Mesendoderm (in vitro differentiated cells): Measurements from ENCODE around the gene PARM1.

Experiments used
- DNase-seq: peaks from one replicate; pipeline ENCODE4 v3.0.0; 2013
- H2AK5ac ChIP-seq: 2 replicates; pipeline ENCODE4 v1.6.1; 2013; ENCODE audit warnings: low read length, inconsistent platforms
- H2BK120ac ChIP-seq: 2 replicates; pipeline ENCODE4 v1.6.1; 2013; ENCODE audit warnings: low read depth, mild to moderate bottlenecking, low read length, moderate library complexity, mixed read lengths
- H2BK15ac ChIP-seq: replicated peaks from 2 replicates; pipeline ENCODE4 v1.6.1; 2013; ENCODE audit warnings: low read depth, mild to moderate bottlenecking, moderate library complexity
- H2BK5ac ChIP-seq: 2 replicates; pipeline ENCODE4 v1.6.1; 2013; ENCODE audit warnings: low read length, inconsistent platforms
- H3K18ac ChIP-seq: 2 replicates; pipeline ENCODE4 v1.6.1; 2013; ENCODE audit warnings: mild to moderate bottlenecking, low read length, mixed read lengths
- H3K23ac ChIP-seq: one replicate; pipeline ENCODE4 v1.6.1; 2013; ENCODE audit warnings: low read length
- H3K27ac ChIP-seq: 2 replicates; pipeline ENCODE4 v1.5.1; 2013; ENCODE audit warnings: low read depth, mild to moderate bottlenecking, inconsistent platforms, low read length, moderate library complexity
- H3K27me3 ChIP-seq: 2 replicates; pipeline ENCODE4 v1.6.1; 2013; ENCODE audit warnings: low read length, control low read depth, mild to moderate bottlenecking, inconsistent platforms; ENCODE audit not compliant: insufficient read depth, poor library complexity
- H3K36me3 ChIP-seq: 2 replicates; pipeline ENCODE4 v1.6.1; 2013; ENCODE audit warnings: low read length, inconsistent platforms; ENCODE audit not compliant: control insufficient read depth, insufficient read depth
- H3K4ac ChIP-seq: one replicate; pipeline ENCODE4 v1.6.1; 2013; ENCODE audit warnings: low read depth, mild to moderate bottlenecking, low read length, moderate library complexity
- H3K4me1 ChIP-seq: 2 replicates; pipeline ENCODE4 v1.6.1; 2013; ENCODE audit warnings: low read depth, low read length, inconsistent platforms; ENCODE audit not compliant: control insufficient read depth
- H3K4me2 ChIP-seq: 2 replicates; pipeline ENCODE4 v1.6.1; 2013; ENCODE audit warnings: low read length
- H3K4me3 ChIP-seq: 2 replicates; pipeline ENCODE4 v1.5.1; 2013; ENCODE audit warnings: mild to moderate bottlenecking, low read length
- H3K56ac ChIP-seq: one replicate; pipeline ENCODE4 v1.6.1; 2013; ENCODE audit warnings: low read length
- H3K79me1 ChIP-seq: 2 replicates; pipeline ENCODE4 v1.6.1; 2013; ENCODE audit warnings: low read length, inconsistent platforms
- H3K79me2 ChIP-seq: 2 replicates; pipeline ENCODE4 v1.6.1; 2013; ENCODE audit warnings: mild to moderate bottlenecking, low read length; ENCODE audit not compliant: control insufficient read depth, insufficient read depth
- H3K9ac ChIP-seq: 2 replicates; pipeline ENCODE4 v1.6.1; 2013; ENCODE audit warnings: low read length, inconsistent platforms
- H4K5ac ChIP-seq: one replicate; pipeline ENCODE4 v1.6.1; 2013; ENCODE audit warnings: low read length
- H4K8ac ChIP-seq: one replicate; pipeline ENCODE4 v1.6.1; 2013; ENCODE audit warnings: low read depth, mild to moderate bottlenecking, control low read depth, low read length, moderate library complexity
- WGBS: extraction: QIAGEN DNeasy Blood & Tissue Kit; methylation state at CpG from one replicate; pipeline ENCODE4 v1.1.7; 2013; ENCODE audit warnings: low lambda C conversion rate, missing lambda C conversion rate; ENCODE audit not compliant: insufficient coverage; ENCODE audit errors: extremely low coverage; 5-methylcytosine and 5-hydroxymethylcytosine counted together

The PARM1 gene

DNA sequence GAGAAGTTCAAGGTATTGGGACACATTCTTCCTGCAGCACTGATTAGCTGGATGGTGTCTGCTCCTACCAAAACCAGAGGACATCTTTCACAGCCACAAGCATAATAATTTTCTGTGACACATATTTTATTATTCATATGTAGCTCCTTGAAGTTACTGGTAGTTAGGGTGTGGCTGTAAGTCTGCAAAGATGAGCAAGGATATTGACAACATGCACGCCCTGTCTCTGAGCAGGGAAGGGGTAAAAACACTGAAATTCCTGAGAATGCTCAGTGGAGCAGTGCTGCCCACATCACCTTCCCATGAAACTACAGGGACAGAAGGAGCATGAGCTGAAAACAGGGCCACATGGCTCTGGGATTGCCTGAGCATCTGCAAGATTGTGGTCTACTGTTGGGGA lies 38.9 kb downstream of the PARM1 start:
- Histone ChIP-seq H3K4me1 (peaks cover 7% of the 10 kb centered on the region), H3K27ac (no peak overlapping the region), H3K18ac (no peak overlapping the region), H3K56ac (no peak overlapping the region), H3K4me2 (no peak overlapping the region), H3K4ac (no peak overlapping the region), H3K4me3 (no peak overlapping the region), H4K8ac (no peak overlapping the region), H3K27me3 (no peaks in the 10 kb centered on the region), H3K23ac (no peak overlapping the region), H4K5ac (no peak overlapping the region), H2AK5ac (no peak overlapping the region), H2BK15ac (no peak overlapping the region), H3K9ac (no peak overlapping the region), H2BK5ac (no peak overlapping the region), H3K79me1 (no peaks in the 10 kb centered on the region), H3K79me2 (no peaks in the 10 kb centered on the region), H2BK120ac (no peak overlapping the region), H3K36me3 (no peaks in the 10 kb centered on the region)
- WGBS = no CpG with 5 or more reads among the region's 1 CpG
- DNase-seq = no peak

- no peak overlapping the region for H3K9ac ChIP-seq
- WGBS = no CpG with 5 or more reads among the region's 2 CpGs
- no peaks in the 10 kb centered on the region for H3K36me3 ChIP-seq
- H3K4me1 ChIP-seq = peaks cover 2% of the 10 kb centered on the region
- no peak overlapping the region for H4K5ac ChIP-seq
- no peaks in the 10 kb centered on the region for H3K79me1 ChIP-seq
- no peak overlapping the region for H3K4ac ChIP-seq
- no peak overlapping the region for H3K18ac ChIP-seq
- no peaks in the 10 kb centered on the region for H3K27me3 ChIP-seq
- no peak overlapping the region for H2BK120ac ChIP-seq
- H3K4me2 ChIP-seq = no peak overlapping the region
- H2BK5ac ChIP-seq = no peak overlapping the region
- DNase-seq = no peak
- H2BK15ac ChIP-seq = no peak overlapping the region
- H4K8ac ChIP-seq = no peak overlapping the region
- H3K79me2 ChIP-seq = no peaks in the 10 kb centered on the region
- no peak overlapping the region for H3K27ac ChIP-seq
- no peak overlapping the region for H3K56ac ChIP-seq
- no peak overlapping the region for H3K4me3 ChIP-seq
- no peak overlapping the region for H2AK5ac ChIP-seq
- H3K23ac ChIP-seq = no peak overlapping the region
These were observed 42.2 kb downstream of the PARM1 start for GRCh38 chr4:74975082-74975481.

GRCh38 chr4:74975848-74976824 lies 43.2 kb downstream of the PARM1 start:
- H3K36me3 ChIP-seq = no peaks in the 10 kb centered on the region

DNA sequence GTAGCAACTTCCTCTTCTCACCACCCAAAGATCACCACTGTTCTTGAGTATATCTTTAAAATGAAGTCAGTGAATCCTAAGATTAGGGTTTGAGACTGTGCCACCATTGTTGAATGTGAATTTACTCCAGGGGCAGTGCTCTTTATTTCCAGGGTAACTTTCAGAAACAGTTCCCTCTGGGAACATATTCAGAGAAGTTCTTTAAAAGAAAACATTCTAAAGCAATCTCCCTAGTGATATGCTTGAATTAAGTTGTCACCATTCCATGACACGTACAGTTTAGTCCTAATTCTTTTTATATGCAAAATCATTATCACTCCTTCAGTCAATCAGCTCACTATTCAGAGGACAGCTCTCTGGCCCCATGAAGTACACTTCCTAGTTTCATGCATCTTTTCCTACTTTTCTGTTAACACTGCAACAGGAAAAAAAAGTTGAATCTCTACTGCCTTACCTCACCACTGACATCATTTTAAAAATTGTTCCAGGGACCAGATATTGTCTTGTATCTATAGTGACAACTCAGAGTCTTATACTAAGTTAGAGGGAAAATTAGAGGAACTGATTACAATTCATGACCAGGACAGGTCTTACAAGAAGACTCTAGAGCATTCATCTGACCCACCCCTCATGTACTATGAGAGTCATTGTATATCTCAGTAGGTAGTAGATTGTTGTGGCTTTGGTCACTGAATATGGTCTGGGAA lies 49.8 kb downstream of the PARM1 start:
- Histone ChIP-seq H3K79me1 (no peaks in the 10 kb centered on the region), H3K56ac (no peak overlapping the region), H3K18ac (no peak overlapping the region), H3K27me3 (no peaks in the 10 kb centered on the region), H3K4ac (no peak overlapping the region), H3K27ac (no peak overlapping the region), H2BK15ac (no peak overlapping the region), H3K4me3 (no peak overlapping the region), H3K79me2 (no peaks in the 10 kb centered on the region), H2AK5ac (no peak overlapping the region), H3K4me1 (no peaks in the 10 kb centered on the region), H4K5ac (no peak overlapping the region), H2BK120ac (no peak overlapping the region), H4K8ac (no peak overlapping the region), H3K36me3 (no peaks in the 10 kb centered on the region), H3K23ac (no peak overlapping the region), H2BK5ac (no peak overlapping the region), H3K9ac (no peak overlapping the region), H3K4me2 (no peak overlapping the region)
- WGBS = no CpG with 5 or more reads among the region's 1 CpG
- no peak for DNase-seq

More at GRCh38 chr4:74975848-74976824, 43.2 kb downstream of the PARM1 start:
- H2BK120ac ChIP-seq = no peak overlapping the region
- no peaks in the 10 kb centered on the region for H3K27me3 ChIP-seq
- no peak overlapping the region for H3K4ac ChIP-seq
- DNase-seq = no peak
- no peak overlapping the region for H3K27ac ChIP-seq
- no peak overlapping the region for H2AK5ac ChIP-seq
- no peaks in the 10 kb centered on the region for H3K79me2 ChIP-seq
- H4K5ac ChIP-seq = no peak overlapping the region
- WGBS = no CpG with 5 or more reads among the region's 2 CpGs
- H2BK15ac ChIP-seq = no peak overlapping the region
- H4K8ac ChIP-seq = no peak overlapping the region
- H3K4me3 ChIP-seq = no peak overlapping the region
- H3K79me1 ChIP-seq = no peaks in the 10 kb centered on the region
- no peaks in the 10 kb centered on the region for H3K4me1 ChIP-seq
- no peak overlapping the region for H3K23ac ChIP-seq
- H3K4me2 ChIP-seq = no peak overlapping the region
- H3K18ac ChIP-seq = no peak overlapping the region
- H2BK5ac ChIP-seq = no peak overlapping the region
- H3K56ac ChIP-seq = no peak overlapping the region
- no peak overlapping the region for H3K9ac ChIP-seq

DNA sequence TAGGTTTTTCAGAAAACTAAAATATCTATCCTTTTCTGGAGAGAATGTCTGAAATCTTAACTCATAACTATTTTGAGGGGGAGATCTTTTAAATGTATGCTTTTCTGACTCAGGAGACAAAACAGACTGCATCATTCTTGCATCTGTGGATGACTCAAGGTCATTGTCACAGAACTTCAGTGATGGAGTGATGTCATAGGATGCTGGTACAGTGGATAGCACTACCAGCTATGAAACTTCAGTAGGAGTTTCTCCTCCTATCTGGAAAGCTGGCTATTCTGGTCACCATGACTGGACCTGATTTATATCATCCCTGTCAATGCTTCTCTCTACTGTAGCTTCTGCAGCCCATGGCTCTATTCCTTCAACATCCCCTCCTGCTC lies 50.3 kb downstream of the PARM1 start:
- H3K79me1 ChIP-seq = no peaks in the 10 kb centered on the region
- H3K9ac ChIP-seq = no peak overlapping the region
- H3K79me2 ChIP-seq = no peaks in the 10 kb centered on the region
- no peak for DNase-seq
- no peak overlapping the region for H4K8ac ChIP-seq
- H2AK5ac ChIP-seq = no peak overlapping the region
- H3K23ac ChIP-seq = no peak overlapping the region
- H2BK5ac ChIP-seq = no peak overlapping the region
- H3K36me3 ChIP-seq = no peaks in the 10 kb centered on the region
- H3K18ac ChIP-seq = no peak overlapping the region
- no peak overlapping the region for H2BK15ac ChIP-seq
- no peaks in the 10 kb centered on the region for H3K4me1 ChIP-seq
- no peak overlapping the region for H3K4me3 ChIP-seq
- H3K27ac ChIP-seq = no peak overlapping the region
- H3K56ac ChIP-seq = no peak overlapping the region
- H2BK120ac ChIP-seq = no peak overlapping the region
- H3K4me2 ChIP-seq = no peak overlapping the region
- H4K5ac ChIP-seq = no peak overlapping the region
- no peak overlapping the region for H3K4ac ChIP-seq
- no peaks in the 10 kb centered on the region for H3K27me3 ChIP-seq
